ENCODE data around the gene NUP188. TPM values are rescaled to one million over a fixed set of nuclear protein-coding genes. Genes with fewer than 3 reads are reported as not detected.

Gene NUP188
- total and polyA plus RNA-seq, 2 of the 13 experiments (the other 11 are each of a cell fraction or from before 2014, with no cell fraction given) = 28.0 to 38.5 TPM

DNA sequence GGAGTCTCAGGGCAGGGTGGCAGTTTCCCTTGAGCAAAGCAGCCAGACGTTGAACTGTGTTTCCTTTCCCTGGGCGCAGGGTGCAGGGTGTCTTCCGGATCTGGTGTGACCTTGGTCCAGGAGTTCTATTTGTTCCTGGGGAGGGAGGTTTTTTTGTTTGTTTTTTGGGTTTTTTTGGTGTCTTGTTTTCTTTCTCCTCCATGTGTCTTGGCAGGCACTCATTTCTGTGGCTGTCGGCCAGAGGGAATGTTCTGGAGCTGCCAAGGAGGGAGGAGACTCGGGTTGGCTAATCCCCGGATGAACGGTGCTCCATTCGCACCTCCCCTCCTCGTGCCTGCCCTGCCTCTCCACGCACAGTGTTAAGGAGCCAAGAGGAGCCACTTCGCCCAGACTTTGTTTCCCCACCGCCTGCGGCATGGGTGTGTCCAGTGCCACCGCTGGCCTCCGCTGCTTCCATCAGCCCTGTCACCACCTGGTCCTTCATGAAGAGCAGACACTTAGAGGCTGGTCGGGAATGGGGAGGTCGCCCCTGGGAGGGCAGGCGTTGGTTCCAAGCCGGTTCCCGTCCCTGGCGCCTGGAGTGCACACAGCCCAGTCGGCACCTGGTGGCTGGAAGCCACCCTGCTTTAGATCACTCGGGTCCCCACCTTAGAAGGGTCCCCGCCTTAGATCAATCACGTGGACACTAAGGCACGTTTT is 30.2 kb upstream of the NUP188 start (continued):
- TF ChIP-seq, protein P1, sequence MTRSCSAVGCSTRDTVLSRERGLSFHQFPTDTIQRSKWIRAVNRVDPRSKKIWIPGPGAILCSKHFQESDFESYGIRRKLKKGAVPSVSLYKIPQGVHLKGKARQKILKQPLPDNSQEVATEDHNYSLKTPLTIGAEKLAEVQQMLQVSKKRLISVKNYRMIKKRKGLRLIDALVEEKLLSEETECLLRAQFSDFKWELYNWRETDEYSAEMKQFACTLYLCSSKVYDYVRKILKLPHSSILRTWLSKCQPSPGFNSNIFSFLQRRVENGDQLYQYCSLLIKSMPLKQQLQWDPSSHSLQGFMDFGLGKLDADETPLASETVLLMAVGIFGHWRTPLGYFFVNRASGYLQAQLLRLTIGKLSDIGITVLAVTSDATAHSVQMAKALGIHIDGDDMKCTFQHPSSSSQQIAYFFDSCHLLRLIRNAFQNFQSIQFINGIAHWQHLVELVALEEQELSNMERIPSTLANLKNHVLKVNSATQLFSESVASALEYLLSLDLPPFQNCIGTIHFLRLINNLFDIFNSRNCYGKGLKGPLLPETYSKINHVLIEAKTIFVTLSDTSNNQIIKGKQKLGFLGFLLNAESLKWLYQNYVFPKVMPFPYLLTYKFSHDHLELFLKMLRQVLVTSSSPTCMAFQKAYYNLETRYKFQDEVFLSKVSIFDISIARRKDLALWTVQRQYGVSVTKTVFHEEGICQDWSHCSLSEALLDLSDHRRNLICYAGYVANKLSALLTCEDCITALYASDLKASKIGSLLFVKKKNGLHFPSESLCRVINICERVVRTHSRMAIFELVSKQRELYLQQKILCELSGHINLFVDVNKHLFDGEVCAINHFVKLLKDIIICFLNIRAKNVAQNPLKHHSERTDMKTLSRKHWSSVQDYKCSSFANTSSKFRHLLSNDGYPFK (CRISPR knock-in tag; IDR thresholded peaks at IDR 0.05; ENCODE audit: borderline replicate concordance) = no peak
- TF ChIP-seq PCBP1 (IDR thresholded peaks at IDR 0.05; ENCODE audit: borderline replicate concordance, low read depth, low read length) = no peak
- no peak for TF ChIP-seq CENPX (CRISPR knock-in tag; IDR thresholded peaks at IDR 0.05)
- peak; percentile 50; the same call in 1 of the 2 replicates for TF ChIP-seq ZNF768 (CRISPR knock-in tag; IDR thresholded peaks at IDR 0.05)
- peak; percentile 34; the same call in 1 of the 2 replicates for TF ChIP-seq MEIS1 (CRISPR knock-in tag; IDR thresholded peaks at IDR 0.05; ENCODE audit: borderline replicate concordance)
- TF ChIP-seq, protein P2, sequence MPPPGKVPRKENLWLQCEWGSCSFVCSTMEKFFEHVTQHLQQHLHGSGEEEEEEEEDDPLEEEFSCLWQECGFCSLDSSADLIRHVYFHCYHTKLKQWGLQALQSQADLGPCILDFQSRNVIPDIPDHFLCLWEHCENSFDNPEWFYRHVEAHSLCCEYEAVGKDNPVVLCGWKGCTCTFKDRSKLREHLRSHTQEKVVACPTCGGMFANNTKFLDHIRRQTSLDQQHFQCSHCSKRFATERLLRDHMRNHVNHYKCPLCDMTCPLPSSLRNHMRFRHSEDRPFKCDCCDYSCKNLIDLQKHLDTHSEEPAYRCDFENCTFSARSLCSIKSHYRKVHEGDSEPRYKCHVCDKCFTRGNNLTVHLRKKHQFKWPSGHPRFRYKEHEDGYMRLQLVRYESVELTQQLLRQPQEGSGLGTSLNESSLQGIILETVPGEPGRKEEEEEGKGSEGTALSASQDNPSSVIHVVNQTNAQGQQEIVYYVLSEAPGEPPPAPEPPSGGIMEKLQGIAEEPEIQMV (CRISPR knock-in tag; IDR thresholded peaks at IDR 0.05; ENCODE audit: low read depth) = no peak
- no peak for TF ChIP-seq ZBTB3 (CRISPR knock-in tag; IDR thresholded peaks at IDR 0.05; ENCODE audit: borderline replicate concordance, low read depth)
- TF ChIP-seq ZNF660 (CRISPR knock-in tag; IDR thresholded peaks at IDR 0.05; ENCODE audit: borderline replicate concordance, low read depth) = no peak
- TF ChIP-seq ZNF749 (CRISPR knock-in tag; IDR thresholded peaks at IDR 0.05; ENCODE audit: borderline replicate concordance) = 0 out of 2 replicates have a peak, but pooled peaks have one; percentile 44
- TF ChIP-seq, protein P3, sequence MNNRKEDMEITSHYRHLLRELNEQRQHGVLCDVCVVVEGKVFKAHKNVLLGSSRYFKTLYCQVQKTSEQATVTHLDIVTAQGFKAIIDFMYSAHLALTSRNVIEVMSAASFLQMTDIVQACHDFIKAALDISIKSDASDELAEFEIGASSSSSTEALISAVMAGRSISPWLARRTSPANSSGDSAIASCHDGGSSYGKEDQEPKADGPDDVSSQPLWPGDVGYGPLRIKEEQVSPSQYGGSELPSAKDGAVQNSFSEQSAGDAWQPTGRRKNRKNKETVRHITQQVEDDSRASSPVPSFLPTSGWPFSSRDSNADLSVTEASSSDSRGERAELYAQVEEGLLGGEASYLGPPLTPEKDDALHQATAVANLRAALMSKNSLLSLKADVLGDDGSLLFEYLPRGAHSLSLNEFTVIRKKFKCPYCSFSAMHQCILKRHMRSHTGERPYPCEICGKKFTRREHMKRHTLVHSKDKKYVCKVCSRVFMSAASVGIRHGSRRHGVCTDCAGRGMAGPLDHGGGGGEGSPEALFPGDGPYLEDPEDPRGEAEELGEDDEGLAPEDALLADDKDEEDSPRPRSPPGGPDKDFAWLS (CRISPR knock-in tag; IDR thresholded peaks at IDR 0.05; ENCODE audit: borderline replicate concordance) = no peak
- TF ChIP-seq ZNF614 (CRISPR knock-in tag; IDR thresholded peaks at IDR 0.05; ENCODE audit: borderline replicate concordance) = no peak
- TF ChIP-seq, protein P4, sequence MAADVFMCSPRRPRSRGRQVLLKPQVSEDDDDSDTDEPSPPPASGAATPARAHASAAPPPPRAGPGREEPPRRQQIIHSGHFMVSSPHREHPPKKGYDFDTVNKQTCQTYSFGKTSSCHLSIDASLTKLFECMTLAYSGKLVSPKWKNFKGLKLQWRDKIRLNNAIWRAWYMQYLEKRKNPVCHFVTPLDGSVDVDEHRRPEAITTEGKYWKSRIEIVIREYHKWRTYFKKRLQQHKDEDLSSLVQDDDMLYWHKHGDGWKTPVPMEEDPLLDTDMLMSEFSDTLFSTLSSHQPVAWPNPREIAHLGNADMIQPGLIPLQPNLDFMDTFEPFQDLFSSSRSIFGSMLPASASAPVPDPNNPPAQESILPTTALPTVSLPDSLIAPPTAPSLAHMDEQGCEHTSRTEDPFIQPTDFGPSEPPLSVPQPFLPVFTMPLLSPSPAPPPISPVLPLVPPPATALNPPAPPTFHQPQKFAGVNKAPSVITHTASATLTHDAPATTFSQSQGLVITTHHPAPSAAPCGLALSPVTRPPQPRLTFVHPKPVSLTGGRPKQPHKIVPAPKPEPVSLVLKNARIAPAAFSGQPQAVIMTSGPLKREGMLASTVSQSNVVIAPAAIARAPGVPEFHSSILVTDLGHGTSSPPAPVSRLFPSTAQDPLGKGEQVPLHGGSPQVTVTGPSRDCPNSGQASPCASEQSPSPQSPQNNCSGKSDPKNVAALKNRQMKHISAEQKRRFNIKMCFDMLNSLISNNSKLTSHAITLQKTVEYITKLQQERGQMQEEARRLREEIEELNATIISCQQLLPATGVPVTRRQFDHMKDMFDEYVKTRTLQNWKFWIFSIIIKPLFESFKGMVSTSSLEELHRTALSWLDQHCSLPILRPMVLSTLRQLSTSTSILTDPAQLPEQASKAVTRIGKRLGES (CRISPR knock-in tag; IDR thresholded peaks at IDR 0.05; ENCODE audit: borderline replicate concordance) = no peak
- TF ChIP-seq ZIK1 (CRISPR knock-in tag; IDR thresholded peaks at IDR 0.05; ENCODE audit: borderline replicate concordance, low read depth) = 0 out of 2 replicates have a peak, but pooled peaks have one; percentile 28
- TF ChIP-seq ZNF878 (CRISPR knock-in tag; IDR thresholded peaks at IDR 0.05) = 0 out of 2 replicates have a peak, but pooled peaks have one; percentile 43
- 0 out of 2 replicates have a peak, but pooled peaks have one; percentile 22 for TF ChIP-seq ZNF562 (CRISPR knock-in tag; IDR thresholded peaks at IDR 0.05; ENCODE audit: borderline replicate concordance)
- TF ChIP-seq ELF3 (CRISPR knock-in tag; IDR thresholded peaks at IDR 0.05) = peak; percentile 80
- no peak for TF ChIP-seq PAF1 (CRISPR knock-in tag; IDR thresholded peaks at IDR 0.05)
- TF ChIP-seq MAFG (CRISPR knock-in tag; IDR thresholded peaks at IDR 0.05) = no peak

All from HepG2 (cell line).